Endothelial cell (in vitro differentiated cells): Measurements from ENCODE around the gene C6orf15. TPM values are rescaled to one million over a fixed set of nuclear protein-coding genes. Genes with fewer than 3 reads are reported as not detected.

ENCODE experiments used
- DNase-seq: peaks from one replicate; pipeline ENCODE4 v3.0.0; 2021; ENCODE audit warnings: low spot score
- H3K27ac Mint-ChIP-seq: one replicate; pipeline ENCODE4 v1.8.0; 2021; ENCODE audit warnings: mixed read lengths, inconsistent platforms; ENCODE audit not compliant: unreplicated experiment
- H3K27me3 Mint-ChIP-seq: one replicate; pipeline ENCODE4 v1.8.0; 2021; ENCODE audit warnings: mild to moderate bottlenecking, moderate library complexity, mixed read lengths, inconsistent platforms; ENCODE audit not compliant: unreplicated experiment
- H3K36me3 Mint-ChIP-seq: one replicate; pipeline ENCODE4 v1.8.0; 2021; ENCODE audit warnings: mild to moderate bottlenecking, low read depth, mixed read lengths, inconsistent platforms; ENCODE audit not compliant: unreplicated experiment
- H3K4me1 Mint-ChIP-seq: one replicate; pipeline ENCODE4 v1.8.0; 2021; ENCODE audit warnings: mild to moderate bottlenecking, mixed read lengths, inconsistent platforms; ENCODE audit not compliant: unreplicated experiment
- H3K4me3 Mint-ChIP-seq: one replicate; pipeline ENCODE4 v1.8.0; 2021; ENCODE audit warnings: mild to moderate bottlenecking, mixed read lengths, inconsistent platforms; ENCODE audit not compliant: unreplicated experiment
- H3K9me3 Mint-ChIP-seq: one replicate; pipeline ENCODE4 v1.8.0; 2021; ENCODE audit warnings: mixed read lengths, inconsistent platforms; ENCODE audit not compliant: unreplicated experiment
- CTCF ChIP-seq: fragments of 200-600 bp; sonication (generic); IDR thresholded peaks from one replicate; pipeline ENCODE4 v1.5.0; 2021; ENCODE audit warnings: antibody characterized with exemption; ENCODE audit not compliant: unreplicated experiment
- total RNA-seq: library from RNA; stranded (reverse); fragmentation: NEBNext Ultra II Directional; extraction: Animal tissue kit (Norgen Biotek cat#: 25700); gene quantifications from one replicate; pipeline ENCODE4 v1.2.1, GENCODE V29; 2021; ENCODE audit not compliant: unreplicated experiment

C6orf15 gene
- total RNA-seq, 1 donor from 2014 or later, result not detected

GRCh38 chr6:31096215-31096614, 16.2 kb downstream of the C6orf15 start:
- no peak for TF ChIP-seq CTCF
- no peaks in the 10 kb centered on the region for H3K9me3 Mint-ChIP-seq
- H3K4me3 Mint-ChIP-seq, result no peak overlapping the region

GRCh38 chr6:31094389-31094881, 17.9 kb downstream of the C6orf15 start:
- no peak overlapping the region for H3K4me3 Mint-ChIP-seq
- H3K9me3 Mint-ChIP-seq, result no peaks in the 10 kb centered on the region
- peaks cover 24% of the 10 kb centered on the region for H3K4me1 Mint-ChIP-seq
- peak overlapping the region; percentile 8 for H3K27ac Mint-ChIP-seq
- DNase-seq, result no peak
- no peaks in the 10 kb centered on the region for H3K36me3 Mint-ChIP-seq
- no peaks in the 10 kb centered on the region for H3K27me3 Mint-ChIP-seq
- no peak for TF ChIP-seq CTCF

More at GRCh38 chr6:31096215-31096614, 16.2 kb downstream of the C6orf15 start:
- no peak for DNase-seq
- H3K4me1 Mint-ChIP-seq, result peaks cover 24% of the 10 kb centered on the region
- no peak overlapping the region for H3K27ac Mint-ChIP-seq
- H3K27me3 Mint-ChIP-seq, result no peaks in the 10 kb centered on the region
- H3K36me3 Mint-ChIP-seq, result no peaks in the 10 kb centered on the region

- Mint-ChIP-seq H3K27me3 (no peaks in the 10 kb centered on the region), H3K4me3 (no peak overlapping the region), H3K27ac (no peak overlapping the region), H3K4me1 (peaks cover 24% of the 10 kb centered on the region), H3K9me3 (no peaks in the 10 kb centered on the region), H3K36me3 (no peaks in the 10 kb centered on the region)
- TF ChIP-seq CTCF, result no peak
- no peak for DNase-seq
Measured at GRCh38 chr6:31092769-31093505, 19.4 kb downstream of the C6orf15 start.

GRCh38 chr6:31092238-31092637, 20.1 kb downstream of the C6orf15 start:
- Mint-ChIP-seq H3K9me3 (no peaks in the 10 kb centered on the region), H3K4me1 (peaks cover 24% of the 10 kb centered on the region)

More at GRCh38 chr6:31092238-31092637, 20.1 kb downstream of the C6orf15 start:
- no peak for TF ChIP-seq CTCF
- no peak for DNase-seq
- Mint-ChIP-seq H3K4me3 (no peak overlapping the region), H3K27me3 (no peaks in the 10 kb centered on the region), H3K27ac (no peak overlapping the region), H3K36me3 (no peaks in the 10 kb centered on the region)
